ENCODE data around the gene ZP1. TPM values are rescaled to one million over a fixed set of nuclear protein-coding genes. Genes with fewer than 3 reads are reported as not detected.

Gene ZP1
- total and polyA plus RNA-seq, 2 of the 8 experiments (the other 6 are each of a cell fraction or from before 2014, with no cell fraction given) = not detected

GRCh38 chr11:60867871-60868681, 734 bp downstream of the ZP1 start:
- no peak for FAIRE-seq
- no peak overlapping the region for H2BK15ac ChIP-seq (ENCODE audit: low read length)
- no peak overlapping the region for H3K27ac ChIP-seq (ENCODE audit: low read depth, low read length)
- no peaks in the 10 kb centered on the region for H3K79me2 ChIP-seq (ENCODE audit: control insufficient read depth in 1 of 2, insufficient read depth in 2 of 2, low read length in 2 of 2)
- DNase-seq (ENCODE audit: low read depth in 1 of 2, low spot score in 2 of 2) = no peak
- H3K23me2 ChIP-seq (ENCODE audit: low read depth, low read length) = no peaks in the 10 kb centered on the region
- H4K20me1 ChIP-seq (replicated peaks in 1 of 2; ENCODE audit: control insufficient read depth in 1 of 2, insufficient read depth in 2 of 2, low read length in 2 of 2) = no peaks in the 10 kb centered on the region
- no peak overlapping the region for H3K56ac ChIP-seq (replicated peaks; ENCODE audit: insufficient read length, low read depth, low read length)
- H3K18ac ChIP-seq (ENCODE audit: extremely low read depth, low read length) = no peak overlapping the region
- peaks cover 0 to 1% (median 0%) of the 10 kb centered on the region in 4 experiments; a peak in 4 of 7 replicates for H3K4me1 ChIP-seq (replicated peaks in 1 of 4; ENCODE audit: control insufficient read depth in 3 of 4, insufficient read depth in 4 of 4, low read length in 3 of 4)
- H3K4me2 ChIP-seq (ENCODE audit: insufficient read depth in 1 of 2, low read depth in 2 of 2, low read length in 2 of 2) = no peak overlapping the region
- no peak overlapping the region for H4K91ac ChIP-seq (replicated peaks; ENCODE audit: insufficient read length, low read length)
- no peak overlapping the region for H2BK120ac ChIP-seq (replicated peaks; ENCODE audit: low read depth, low read length)
- no peak overlapping the region for H2BK12ac ChIP-seq (ENCODE audit: low read depth, low read length)
- H3K9ac ChIP-seq (replicated peaks in 1 of 4; ENCODE audit: extremely low read depth in 1 of 4, low read depth in 3 of 4, low read length in 3 of 4) = no peak overlapping the region
- H3K4ac ChIP-seq (replicated peaks; ENCODE audit: insufficient read length, low read depth, low read length) = no peak overlapping the region
- no peaks in the 10 kb centered on the region for H3K9me3 ChIP-seq (ENCODE audit: insufficient read depth in 2 of 2, low read depth in 1 of 2, low read length in 1 of 2)
- POLR2A ChIA-PET (ENCODE audit: partially characterized antibody) = interaction anchor here (1.2 to 4.2 kb wide), 4 partner anchors 12 to 47 kb away, joined by 3 to 20 read pairs (median 5); no protein-coding TSS in a partner anchor
- H2AFZ ChIP-seq (ENCODE audit: low read length) = no peak overlapping the region
- no peak overlapping the region for H3K23ac ChIP-seq (ENCODE audit: insufficient read length)
- CTCF ChIA-PET (ENCODE audit: partially characterized antibody) = interaction anchor here (0.6 to 5.6 kb wide), 15 partner anchors 12 to 146 kb away, joined by 3 to 37 read pairs (median 4); partner anchors contain the start of gene PTGDR2
- no peak overlapping the region for H2AK5ac ChIP-seq (ENCODE audit: low read depth, low read length)
- no peak overlapping the region for H2BK5ac ChIP-seq (ENCODE audit: low read depth, low read length)
- H4K8ac ChIP-seq (ENCODE audit: extremely low read depth, insufficient read depth, low read length) = peak overlapping the region; percentile 9; the same call in 1 of the 2 replicates
- 85% methylated on average over 9 of the region's 10 CpGs; no CpG with 5 or more reads in 1 of the 2 experiments for WGBS, 2 experiments (ENCODE audit: extremely low coverage in 1 of 2, insufficient coverage in 1 of 2, insufficient read length in 1 of 2, insufficient replicate concordance in 2 of 2, low coverage in 1 of 2, low lambda C conversion rate in 2 of 2, missing lambda C conversion rate in 1 of 2)
- H3K27me3 ChIP-seq (replicated peaks in 1 of 4; ENCODE audit: control insufficient read depth in 3 of 4, extremely low read depth in 1 of 4, insufficient read depth in 3 of 4, low read length in 3 of 4) = no peaks in the 10 kb centered on the region
- no peak overlapping the region for H4K5ac ChIP-seq (ENCODE audit: insufficient read length, low read depth, low read length)
- no peak overlapping the region for H3K4me3 ChIP-seq (ENCODE audit: extremely low read depth in 1 of 4, insufficient read depth in 2 of 4, low read depth in 3 of 4, low read length in 4 of 4)
- H3K14ac ChIP-seq (ENCODE audit: insufficient read length) = no peak overlapping the region
- H3K36me3 ChIP-seq (ENCODE audit: control insufficient read depth in 2 of 4, insufficient read depth in 4 of 4, low read length in 3 of 4) = no peaks in the 10 kb centered on the region
- H2BK20ac ChIP-seq (ENCODE audit: low read length) = no peak overlapping the region
- no peaks in the 10 kb centered on the region for H3K79me1 ChIP-seq (ENCODE audit: low read depth, low read length)
- TF ChIP-seq HDAC2 (IDR thresholded peaks at IDR 0.05; ENCODE audit: borderline replicate concordance in 1 of 2, low read depth in 2 of 2, low read length in 2 of 2) (no peak), RFX5 (IDR thresholded peaks at IDR 0.05; ENCODE audit: borderline replicate concordance, low read depth, low read length) (no peak), POLR2AphosphoS5 (IDR thresholded peaks at IDR 0.05; ENCODE audit: low read depth, low read length) (no peak), CBX5 (IDR thresholded peaks at IDR 0.05; ENCODE audit: low read depth, low read length) (no peak), RXRA (IDR thresholded peaks at IDR 0.05; ENCODE audit: insufficient read depth, low read depth, low read length) (no peak), BRCA1 (IDR thresholded peaks at IDR 0.05; ENCODE audit: low read depth, low read length) (no peak), CTBP2 (IDR thresholded peaks at IDR 0.05; ENCODE audit: borderline replicate concordance, insufficient read depth, insufficient read length, low read length) (no peak), NRF1 (IDR thresholded peaks at IDR 0.05; ENCODE audit: low read depth, low read length) (no peak), SUZ12 (IDR thresholded peaks at IDR 0.05; ENCODE audit: low read length) (no peak), KDM5A (IDR thresholded peaks at IDR 0.05; ENCODE audit: low read length) (no peak), EGR1 (IDR thresholded peaks at IDR 0.05; ENCODE audit: borderline replicate concordance, low read depth, low read length) (no peak), MAFK (IDR thresholded peaks at IDR 0.05; ENCODE audit: low read depth, low read length) (no peak)
